PFSK-1 (cell line): ENCODE measurements around the gene COL9A1.

ENCODE experiments used
- POLR2AphosphoS5 ChIP-seq: IDR thresholded peaks from 2 replicates; pipeline ENCODE4 v1.6.1; 2012; ENCODE audit warnings: low read depth, mild to moderate bottlenecking, control low read depth, low read length, moderate library complexity
- TF ChIP-seq, protein P1 (sequence below), 2 experiments: IDR thresholded peaks; 2 replicates each; pipeline versions ENCODE4 v1.6.1 to v1.8.0; 2011 to 2012; ENCODE audit warnings: low read depth in 2 of 2, low read length in 2 of 2, control low read depth in 1 of 2, inconsistent platforms in 1 of 2, mild to moderate bottlenecking in 1 of 2, moderate library complexity in 1 of 2; ENCODE audit not compliant: insufficient read depth in 1 of 2

DNA sequence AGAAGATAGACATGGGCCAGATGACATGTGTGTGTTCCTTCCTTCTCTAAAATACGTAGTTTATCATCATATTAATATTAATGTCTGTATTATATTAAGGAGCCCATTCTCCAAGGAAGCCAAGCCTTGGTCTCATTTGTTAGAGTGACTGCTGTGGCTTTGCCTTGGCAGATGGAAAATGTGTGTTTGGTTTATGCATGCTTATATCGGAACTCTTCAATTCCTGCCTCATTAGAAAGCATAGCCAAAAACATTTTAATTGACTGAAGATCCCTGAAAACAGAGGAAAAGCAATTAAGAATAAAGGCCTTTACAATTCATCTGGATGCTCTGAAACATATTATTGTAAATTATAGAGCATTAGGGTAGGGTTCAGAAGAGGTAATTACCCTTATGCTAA lies 106.4 kb downstream of the COL9A1 start:
- TF ChIP-seq, protein P1, sequence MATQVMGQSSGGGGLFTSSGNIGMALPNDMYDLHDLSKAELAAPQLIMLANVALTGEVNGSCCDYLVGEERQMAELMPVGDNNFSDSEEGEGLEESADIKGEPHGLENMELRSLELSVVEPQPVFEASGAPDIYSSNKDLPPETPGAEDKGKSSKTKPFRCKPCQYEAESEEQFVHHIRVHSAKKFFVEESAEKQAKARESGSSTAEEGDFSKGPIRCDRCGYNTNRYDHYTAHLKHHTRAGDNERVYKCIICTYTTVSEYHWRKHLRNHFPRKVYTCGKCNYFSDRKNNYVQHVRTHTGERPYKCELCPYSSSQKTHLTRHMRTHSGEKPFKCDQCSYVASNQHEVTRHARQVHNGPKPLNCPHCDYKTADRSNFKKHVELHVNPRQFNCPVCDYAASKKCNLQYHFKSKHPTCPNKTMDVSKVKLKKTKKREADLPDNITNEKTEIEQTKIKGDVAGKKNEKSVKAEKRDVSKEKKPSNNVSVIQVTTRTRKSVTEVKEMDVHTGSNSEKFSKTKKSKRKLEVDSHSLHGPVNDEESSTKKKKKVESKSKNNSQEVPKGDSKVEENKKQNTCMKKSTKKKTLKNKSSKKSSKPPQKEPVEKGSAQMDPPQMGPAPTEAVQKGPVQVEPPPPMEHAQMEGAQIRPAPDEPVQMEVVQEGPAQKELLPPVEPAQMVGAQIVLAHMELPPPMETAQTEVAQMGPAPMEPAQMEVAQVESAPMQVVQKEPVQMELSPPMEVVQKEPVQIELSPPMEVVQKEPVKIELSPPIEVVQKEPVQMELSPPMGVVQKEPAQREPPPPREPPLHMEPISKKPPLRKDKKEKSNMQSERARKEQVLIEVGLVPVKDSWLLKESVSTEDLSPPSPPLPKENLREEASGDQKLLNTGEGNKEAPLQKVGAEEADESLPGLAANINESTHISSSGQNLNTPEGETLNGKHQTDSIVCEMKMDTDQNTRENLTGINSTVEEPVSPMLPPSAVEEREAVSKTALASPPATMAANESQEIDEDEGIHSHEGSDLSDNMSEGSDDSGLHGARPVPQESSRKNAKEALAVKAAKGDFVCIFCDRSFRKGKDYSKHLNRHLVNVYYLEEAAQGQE (IDR thresholded peaks at IDR 0.05; ENCODE audit: insufficient read depth in 1 of 2, low read depth in 2 of 2, low read length in 2 of 2), result no peak
- no peak for TF ChIP-seq POLR2AphosphoS5
